Renal pelvis (tissue), 4 donors: Measurements from ENCODE around the gene MAGEB4. TPM values are rescaled to one million over a fixed set of nuclear protein-coding genes. Genes with fewer than 3 reads are reported as not detected.

ENCODE experiments used
- DNase-seq: peaks from one replicate; pipeline ENCODE4 v3.0.0-alpha.2; 2013
- polyA plus RNA-seq, 3 donors: library from polyadenylated mRNA; unstranded; fragments of 120-200 nt; gene quantifications; one replicate each; pipeline ENCODE4 v1.2.1, GENCODE V29; 2013; ENCODE audit not compliant: insufficient read length in 3 of 3

Gene MAGEB4
- polyA plus RNA-seq, 3 donors, result not detected

DNA sequence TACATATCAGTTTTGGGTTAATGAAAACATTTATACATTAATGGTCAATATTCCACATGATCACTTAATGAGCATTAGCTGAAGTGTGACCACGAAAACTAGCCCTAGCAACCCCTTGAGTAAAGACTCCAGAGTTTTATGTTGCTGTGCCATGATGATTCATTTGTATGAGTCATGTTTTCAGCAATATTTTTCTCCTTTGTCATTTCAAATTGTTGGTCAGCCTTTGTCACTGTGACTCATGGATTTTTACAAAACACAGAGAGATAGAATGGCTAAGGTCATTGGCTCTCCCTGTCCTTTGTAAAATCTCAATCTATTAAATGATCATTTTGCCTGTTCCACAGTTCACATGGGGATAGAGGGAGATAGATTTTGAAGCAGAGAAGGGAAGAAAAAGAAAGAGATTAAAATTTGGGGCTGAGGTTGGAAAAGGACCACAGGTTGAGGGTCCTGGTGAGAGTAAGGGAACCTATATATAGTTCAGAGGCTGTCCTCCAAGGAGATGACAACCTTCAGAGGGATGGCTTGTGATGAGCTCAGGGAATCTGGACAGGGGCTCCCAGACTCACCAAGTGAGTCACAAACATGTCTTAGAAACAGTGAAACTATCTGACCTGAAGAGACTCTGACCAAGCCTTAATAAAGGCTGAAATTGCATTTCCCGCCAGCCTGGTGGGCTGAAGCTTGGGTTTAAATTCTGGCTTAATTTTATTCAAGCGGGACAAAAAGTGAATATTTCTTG, 41.8 kb downstream of the MAGEB4 start:
- DNase-seq, result no peak

Other genes starting within 250 kb of the MAGEB4 start
- not detected for gene MAGEB2, start 26.4 kb upstream of the MAGEB4 start, polyA plus RNA-seq
- not detected for gene MAGEB3, start 11.3 kb upstream of the MAGEB4 start, polyA plus RNA-seq
- gene MAGEB1, start 5.1 kb downstream of the MAGEB4 start, polyA plus RNA-seq, result not detected
- under 1 TPM; 0.14 to 0.47 (median 0.37) TPM for gene NR0B1, start 67.4 kb downstream of the MAGEB4 start, polyA plus RNA-seq